GM18951 (cell line): ENCODE data around the gene NCAM2.
"Not testable (repeated sequence)": the region's sequence is repeated elsewhere in the genome, so short reads cannot be mapped to it uniquely, and the experiment has no call there.

ENCODE experiments used
- POLR2A ChIP-seq: IDR thresholded peaks from 4 replicates; pipeline ENCODE4 v1.6.1; 2011; ENCODE audit warnings: mild to moderate bottlenecking; ENCODE audit not compliant: insufficient read length, insufficient read depth; ENCODE audit errors: extremely low read depth
- in situ Hi-C: fragments of 300-500 bp; cut with MboI; formaldehyde crosslinking; loops from one replicate; pipeline ENCODE4 v1.12.0; 2022; ENCODE audit warnings: low sequenced_read_pairs, mixed read lengths, inconsistent platforms; ENCODE audit not compliant: unreplicated experiment

Gene NCAM2

GRCh38 chr21:21387916-21388315 is 389.7 kb downstream of the NCAM2 start:
- no peak for TF ChIP-seq POLR2A
- in situ Hi-C loops = no loop called here

DNA sequence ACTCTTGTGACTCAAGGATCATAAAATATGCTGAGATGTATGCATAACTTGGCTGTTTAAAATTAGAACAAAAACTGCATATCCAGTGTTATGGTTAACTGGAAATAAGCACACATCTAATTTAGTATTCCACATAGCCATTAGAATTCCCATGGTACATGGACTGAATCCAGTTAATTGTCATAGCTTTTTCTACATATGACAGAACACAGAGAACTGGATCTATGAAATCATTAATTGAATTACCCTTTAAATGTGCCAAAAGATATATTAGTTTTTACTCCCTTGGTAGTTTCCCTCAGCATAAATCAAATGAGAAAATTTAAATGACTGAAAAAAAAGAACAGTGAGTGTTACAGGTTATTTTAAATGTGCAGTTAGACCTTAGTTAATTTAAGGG is 395.9 kb downstream of the NCAM2 start:
- in situ Hi-C loops = no loop called here

GRCh38 chr21:21396424-21396823 is 398.2 kb downstream of the NCAM2 start:
- in situ Hi-C loops = no loop called here
- TF ChIP-seq POLR2A = no peak

More for the DNA sequence above, 395.9 kb downstream of the NCAM2 start:
- TF ChIP-seq POLR2A = no peak

DNA sequence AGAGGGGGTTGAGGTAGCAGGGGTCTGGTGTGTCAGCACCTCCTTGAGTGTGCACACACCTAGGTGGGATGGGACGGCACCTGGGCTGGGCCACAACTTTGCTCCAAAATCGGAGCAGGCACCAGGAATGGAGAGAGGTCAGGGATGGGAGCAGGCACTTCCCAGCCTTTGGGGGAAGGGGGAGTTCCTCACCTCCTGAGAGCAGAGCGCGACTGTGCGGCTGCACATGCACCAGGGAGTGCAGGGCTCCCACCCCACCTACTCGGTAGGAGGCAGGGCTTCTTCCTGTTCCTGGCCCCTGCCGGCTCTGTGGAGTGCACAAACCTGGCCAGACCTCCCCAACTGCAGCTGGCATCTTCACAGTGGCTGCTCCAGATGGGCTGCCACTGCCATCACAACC is 399.3 kb downstream of the NCAM2 start:
- in situ Hi-C loops = no loop called here
- no peak for TF ChIP-seq POLR2A

DNA sequence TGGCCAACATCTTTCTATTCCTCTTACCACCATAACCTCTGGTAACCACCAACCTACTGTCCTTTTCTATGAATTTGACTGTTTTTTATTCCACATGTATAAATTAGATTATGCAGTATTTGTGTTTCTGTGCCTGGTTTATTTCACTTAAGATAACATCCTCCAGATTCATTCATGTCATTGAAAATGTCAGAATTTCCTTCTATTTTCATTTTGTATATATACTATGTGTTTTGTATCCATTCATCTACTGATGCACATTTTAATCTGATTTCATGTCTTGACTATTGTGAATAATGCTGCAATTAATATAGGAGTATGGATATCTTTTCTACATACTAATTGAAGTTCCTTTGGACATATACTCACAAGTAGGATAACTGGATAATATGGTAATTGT is 403.2 kb downstream of the NCAM2 start:
- in situ Hi-C loops = no loop called here
- TF ChIP-seq POLR2A = no peak

DNA sequence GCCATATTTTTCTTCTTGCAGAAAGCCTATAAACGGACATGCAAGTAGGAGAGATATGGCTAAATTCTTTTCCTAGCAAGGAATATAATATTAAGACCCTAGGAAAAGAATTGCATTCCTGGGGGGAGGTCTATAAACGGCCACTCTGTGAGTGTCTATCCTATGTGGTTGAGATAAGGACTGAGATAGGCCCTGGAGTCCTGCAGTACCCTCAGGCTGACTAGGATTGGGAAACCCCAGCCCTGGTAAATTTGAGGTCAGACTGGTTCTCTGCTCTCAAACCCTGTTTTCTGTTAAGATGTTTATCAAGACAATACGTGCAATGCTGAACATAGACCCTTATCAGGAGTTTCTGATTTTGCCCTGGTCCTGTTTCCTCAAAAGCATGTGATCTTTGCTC is 404.0 kb downstream of the NCAM2 start:
- in situ Hi-C loops = not testable (repeated sequence)

DNA sequence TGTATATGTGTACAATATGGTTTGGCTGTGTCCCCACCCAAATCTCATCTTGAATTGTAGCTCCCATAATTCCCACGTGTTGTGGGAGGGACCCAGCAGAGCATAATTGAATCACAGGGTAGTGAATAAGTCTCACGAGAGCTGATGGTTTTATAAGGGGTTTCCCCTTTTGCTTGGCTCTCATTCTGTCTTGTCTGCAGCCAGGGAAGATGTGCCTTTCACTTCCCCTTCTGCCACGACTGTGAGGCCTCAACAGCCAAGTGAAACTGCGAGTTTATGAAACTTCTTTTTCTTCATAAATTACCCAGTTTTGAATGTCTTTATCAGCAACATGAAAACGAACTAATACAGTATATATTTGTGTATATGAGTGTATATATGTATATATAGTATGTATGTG is 406.1 kb downstream of the NCAM2 start:
- in situ Hi-C loops = not testable (repeated sequence)

DNA sequence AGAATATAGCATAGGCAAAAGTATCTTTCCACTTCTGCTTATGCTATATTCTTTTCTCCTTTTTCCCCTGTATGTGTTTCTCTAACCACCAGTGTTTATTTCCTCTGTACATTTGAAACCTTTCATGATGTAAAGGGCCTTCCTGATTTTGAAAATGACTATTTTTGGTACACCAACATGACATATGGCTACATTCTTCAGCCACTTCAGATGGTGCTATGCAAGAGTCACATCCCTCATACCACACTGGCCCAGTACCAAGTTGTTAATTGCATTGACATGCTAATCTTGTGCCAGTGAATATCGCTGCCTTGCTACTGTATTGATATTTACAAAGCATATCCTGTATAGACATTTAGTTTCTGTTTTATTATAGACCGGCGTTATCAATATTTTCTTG is 408.7 kb downstream of the NCAM2 start:
- in situ Hi-C loops = no loop called here
- no peak for TF ChIP-seq POLR2A

GRCh38 chr21:21412096-21412495 is 413.9 kb downstream of the NCAM2 start:
- TF ChIP-seq POLR2A = no peak
- in situ Hi-C loops = no loop called here

DNA sequence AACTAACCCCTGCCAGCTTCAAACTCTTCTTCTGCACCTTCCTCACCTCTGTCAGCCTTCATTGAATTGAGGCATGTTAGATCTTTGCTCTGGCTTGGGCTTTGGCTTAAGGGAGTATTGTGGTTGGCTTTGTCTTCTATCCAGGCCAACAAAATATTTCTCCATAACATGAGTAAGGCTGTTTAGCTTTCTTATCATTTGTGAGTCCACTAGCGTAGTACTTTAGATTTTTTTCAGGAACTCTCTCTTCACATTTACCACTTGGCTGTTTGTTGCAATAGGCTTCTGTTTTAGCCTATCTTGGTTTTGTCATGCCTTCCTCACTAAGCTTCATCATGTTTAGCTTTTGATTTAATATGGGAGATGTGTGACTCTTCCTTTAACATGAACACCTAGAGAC is 417.5 kb downstream of the NCAM2 start:
- TF ChIP-seq POLR2A = no peak

GRCh38 chr21:21434944-21435343 is 436.7 kb downstream of the NCAM2 start:
- TF ChIP-seq POLR2A = no peak
- in situ Hi-C loops = no loop called here

More for the DNA sequence above, 417.5 kb downstream of the NCAM2 start:
- in situ Hi-C loops = no loop called here

DNA sequence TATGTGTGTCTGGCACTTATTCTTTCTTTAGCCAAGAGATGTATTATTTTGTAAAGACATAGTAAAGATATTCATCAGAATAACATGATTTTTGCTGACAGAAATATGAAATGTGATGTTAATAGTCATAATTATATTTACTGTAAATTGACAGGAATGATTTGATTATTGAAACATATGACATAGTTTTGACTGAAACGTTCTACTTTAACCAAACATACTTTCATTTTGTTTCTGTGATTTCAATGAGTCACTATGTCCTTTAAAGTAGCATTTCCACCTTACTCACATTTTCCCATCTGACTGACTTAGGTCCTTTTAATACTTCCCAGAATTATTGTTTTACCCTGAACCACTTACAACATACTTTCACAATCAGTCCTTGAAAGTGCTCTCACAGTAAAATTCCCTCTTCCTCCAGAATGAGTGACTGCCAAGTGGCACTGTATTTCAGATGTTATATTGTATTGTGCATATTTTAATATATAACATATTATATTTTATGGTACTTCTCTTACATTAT is 437.9 kb downstream of the NCAM2 start:
- in situ Hi-C loops = no loop called here

GRCh38 chr21:21439761-21440160 is 441.6 kb downstream of the NCAM2 start:
- TF ChIP-seq POLR2A = no peak
- in situ Hi-C loops = no loop called here

More for the DNA sequence above, 437.9 kb downstream of the NCAM2 start:
- TF ChIP-seq POLR2A = no peak

- TF ChIP-seq POLR2A = no peak
These were observed 458.9 kb downstream of the NCAM2 start for GRCh38 chr21:21457077-21457476.

GRCh38 chr21:21458124-21458631 is 460.0 kb downstream of the NCAM2 start:
- TF ChIP-seq POLR2A = no peak
- in situ Hi-C loops = no loop called here

More at GRCh38 chr21:21457077-21457476, 458.9 kb downstream of the NCAM2 start:
- in situ Hi-C loops = no loop called here
